Vagina (tissue), 2 donors: ENCODE data around the gene UBE2L3. TPM values are rescaled to one million over a fixed set of nuclear protein-coding genes. Genes with fewer than 3 reads are reported as not detected.

Source experiments
- DNase-seq, 2 donors: peaks; one replicate each; pipeline ENCODE4 v3.0.0-alpha.2; 2017; ENCODE audit errors: extremely low spot score in 2 of 2
- H3K27ac ChIP-seq: fragments of 200-600 bp; sonication (generic); one replicate; pipeline ENCODE4 v1.5.1; 2019
- H3K27me3 ChIP-seq: fragments of 200-600 bp; sonication (generic); one replicate; pipeline ENCODE4 v1.5.1; 2019
- H3K36me3 ChIP-seq, 2 donors: fragments of 200-600 bp; sonication (generic); one replicate each; pipeline ENCODE4 v1.5.1; 2017 to 2019
- H3K4me1 ChIP-seq: fragments of 200-600 bp; sonication (generic); one replicate; pipeline ENCODE4 v1.5.1; 2019
- H3K4me3 ChIP-seq, 2 donors: fragments of 200-600 bp; sonication (generic); 1 replicate in 1 of 2; 2 replicates in 1 of 2; pipeline ENCODE4 v1.5.1; 2016 to 2019
- H3K9me3 ChIP-seq: fragments of 200-600 bp; sonication (generic); one replicate; pipeline ENCODE4 v1.5.1; 2019
- POLR2A ChIP-seq, 2 donors: fragments of 450-650 bp; IDR thresholded peaks; one replicate each; pipeline ENCODE4 v1.6.1; 2017; ENCODE audit warnings: antibody characterized with exemption in 2 of 2, mild to moderate bottlenecking in 2 of 2, moderate library complexity in 2 of 2
- POLR2AphosphoS5 ChIP-seq, 2 donors: sonication (generic); formaldehyde crosslinking; IDR thresholded peaks; one replicate each; pipeline ENCODE4 v1.9.0; 2017; ENCODE audit warnings: antibody characterized with exemption in 2 of 2, mild to moderate bottlenecking in 2 of 2, low read depth in 1 of 2; ENCODE audit not compliant: insufficient read depth in 1 of 2
- intact Hi-C: fragments of 100-400 bp; cut with DNase I; formaldehyde crosslinking; loops from one replicate; pipeline ENCODE4 v1.15.1; 2023
- total RNA-seq: library from RNA; depleted of rRNA; stranded (reverse); fragments of >200 nt; gene quantifications from one replicate; pipeline ENCODE4 v1.2.3, GENCODE V29; 2016
- TF ChIP-seq, protein P1 (sequence below), 3 experiments: fragments of 450-650 bp in 2 of 3; fragments of 200-600 bp in 1 of 3; sonication (generic) in 1 of 3; IDR thresholded peaks; one replicate each; pipeline ENCODE4 v1.5.1; 2017 to 2019; ENCODE audit warnings: antibody characterized with exemption in 3 of 3, mild to moderate bottlenecking in 2 of 3, moderate library complexity in 2 of 3

The UBE2L3 gene
- total RNA-seq, 1 donor from 2014 or later, result 32.7 TPM

DNA sequence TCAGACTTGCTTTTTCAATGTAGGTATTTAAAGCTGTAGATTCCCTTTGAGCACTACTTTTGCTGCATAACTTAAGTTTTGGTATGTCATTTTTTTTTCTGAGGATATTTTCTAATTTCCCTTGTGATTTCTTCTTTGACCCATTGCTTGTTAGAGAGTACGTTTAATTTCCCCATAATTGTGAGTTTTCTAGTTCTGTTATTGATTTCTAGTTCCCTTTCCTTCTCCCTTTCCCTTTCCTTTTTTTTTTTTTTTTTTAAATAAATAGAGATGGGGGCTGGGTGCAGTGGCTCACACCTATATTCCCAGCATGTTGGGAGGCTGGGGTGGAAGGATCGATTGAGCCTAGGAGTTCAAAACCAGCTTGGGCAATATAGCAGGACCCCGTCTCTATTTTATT, 30.8 kb downstream of the UBE2L3 start:
- intact Hi-C loops, result no loop called here
- Histone ChIP-seq H3K4me3 (no peak overlapping the region), H3K27me3 (no peaks in the 10 kb centered on the region), H3K27ac (no peak overlapping the region), H3K36me3 (peaks cover 0 to 15% of the 10 kb centered on the region in 2 donors), H3K9me3 (no peaks in the 10 kb centered on the region), H3K4me1 (peaks cover 15% of the 10 kb centered on the region)
- DNase-seq, result no peak
- TF ChIP-seq POLR2A (IDR thresholded peaks at IDR 0.05), result no peak
- TF ChIP-seq POLR2AphosphoS5 (IDR thresholded peaks at IDR 0.05; ENCODE audit: insufficient read depth in 1 of 2, low read depth in 1 of 2), result no peak
- TF ChIP-seq, protein P1, sequence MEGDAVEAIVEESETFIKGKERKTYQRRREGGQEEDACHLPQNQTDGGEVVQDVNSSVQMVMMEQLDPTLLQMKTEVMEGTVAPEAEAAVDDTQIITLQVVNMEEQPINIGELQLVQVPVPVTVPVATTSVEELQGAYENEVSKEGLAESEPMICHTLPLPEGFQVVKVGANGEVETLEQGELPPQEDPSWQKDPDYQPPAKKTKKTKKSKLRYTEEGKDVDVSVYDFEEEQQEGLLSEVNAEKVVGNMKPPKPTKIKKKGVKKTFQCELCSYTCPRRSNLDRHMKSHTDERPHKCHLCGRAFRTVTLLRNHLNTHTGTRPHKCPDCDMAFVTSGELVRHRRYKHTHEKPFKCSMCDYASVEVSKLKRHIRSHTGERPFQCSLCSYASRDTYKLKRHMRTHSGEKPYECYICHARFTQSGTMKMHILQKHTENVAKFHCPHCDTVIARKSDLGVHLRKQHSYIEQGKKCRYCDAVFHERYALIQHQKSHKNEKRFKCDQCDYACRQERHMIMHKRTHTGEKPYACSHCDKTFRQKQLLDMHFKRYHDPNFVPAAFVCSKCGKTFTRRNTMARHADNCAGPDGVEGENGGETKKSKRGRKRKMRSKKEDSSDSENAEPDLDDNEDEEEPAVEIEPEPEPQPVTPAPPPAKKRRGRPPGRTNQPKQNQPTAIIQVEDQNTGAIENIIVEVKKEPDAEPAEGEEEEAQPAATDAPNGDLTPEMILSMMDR (IDR thresholded peaks at IDR 0.05), result no peak

DNA sequence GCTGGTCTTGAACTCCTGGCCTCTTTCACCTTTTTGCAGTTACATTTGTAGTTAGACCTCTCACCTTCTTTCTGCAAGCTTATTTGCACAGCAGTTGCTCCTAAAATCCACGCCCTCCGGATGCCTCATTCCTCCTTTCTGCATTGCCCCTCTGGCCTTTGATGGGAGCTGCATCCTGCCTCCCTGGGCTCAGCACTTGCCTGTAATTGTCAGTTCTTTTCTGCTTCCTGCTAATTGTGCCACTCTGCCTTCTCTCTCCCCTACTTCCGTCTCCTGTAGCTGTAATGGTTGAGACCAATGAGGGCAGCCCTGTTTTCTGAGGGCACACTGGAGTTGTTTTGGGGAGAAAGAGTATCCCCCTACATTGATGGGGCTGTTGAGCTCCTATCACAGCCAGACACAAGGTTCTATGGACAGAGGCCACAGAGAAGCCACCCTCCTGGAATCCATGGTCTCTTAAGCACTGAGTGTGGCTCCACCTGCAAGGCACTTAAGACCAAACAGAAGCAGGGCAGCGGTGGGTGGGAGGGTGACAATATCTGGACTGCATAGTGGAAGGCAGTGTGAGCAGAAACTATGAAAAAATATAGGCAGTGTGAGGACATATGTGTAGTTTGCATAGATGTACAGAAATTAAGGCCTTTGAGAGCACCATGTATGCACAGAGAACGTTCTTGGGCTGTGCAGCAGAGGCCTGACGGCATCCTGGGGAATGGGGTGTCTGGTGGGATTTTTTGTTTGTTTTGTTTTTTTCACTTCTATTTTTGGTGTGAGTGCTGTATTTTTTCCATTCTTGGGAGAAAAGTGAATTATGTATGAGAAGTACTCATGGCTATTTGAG, 31.8 kb downstream of the UBE2L3 start:
- Histone ChIP-seq H3K4me3 (no peak overlapping the region), H3K9me3 (no peaks in the 10 kb centered on the region), H3K4me1 (peaks cover 15% of the 10 kb centered on the region), H3K27me3 (no peaks in the 10 kb centered on the region), H3K36me3 (peaks cover 0 to 8% of the 10 kb centered on the region in 2 donors), H3K27ac (no peak overlapping the region)
- TF ChIP-seq, protein P1 (IDR thresholded peaks at IDR 0.05), result no peak
- TF ChIP-seq POLR2AphosphoS5 (IDR thresholded peaks at IDR 0.05; ENCODE audit: insufficient read depth in 1 of 2, low read depth in 1 of 2) (no peak), POLR2A (IDR thresholded peaks at IDR 0.05) (no peak)
- intact Hi-C loops, result no loop called here
- no peak for DNase-seq

DNA sequence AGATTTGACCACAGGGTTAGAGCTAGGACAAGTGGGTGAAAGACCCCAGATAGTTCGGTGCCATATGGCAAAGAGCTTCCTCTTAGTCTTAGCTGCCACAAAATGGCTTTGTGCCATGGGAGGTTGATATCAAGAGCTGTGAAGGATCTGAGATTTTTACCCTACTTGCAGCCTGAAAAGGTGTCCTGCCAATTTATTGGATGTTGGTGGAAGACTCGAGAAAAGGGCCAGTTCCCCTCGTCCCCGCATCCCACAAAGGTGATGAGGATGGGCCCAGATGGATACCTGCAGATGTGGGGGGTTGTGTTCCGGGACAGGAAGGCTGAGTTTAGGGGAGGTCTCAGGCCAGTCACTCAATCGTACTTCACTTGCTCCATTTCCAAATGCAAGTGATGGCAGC, 35.1 kb downstream of the UBE2L3 start:
- no peaks in the 10 kb centered on the region for H3K27me3 ChIP-seq
- TF ChIP-seq, protein P1 (IDR thresholded peaks at IDR 0.05), result no peak
- no peak for TF ChIP-seq POLR2A (IDR thresholded peaks at IDR 0.05)
- TF ChIP-seq POLR2AphosphoS5 (IDR thresholded peaks at IDR 0.05; ENCODE audit: insufficient read depth in 1 of 2, low read depth in 1 of 2), result no peak
- intact Hi-C loops, result no loop called here
- H3K4me3 ChIP-seq, result no peak overlapping the region
- H3K4me1 ChIP-seq, result peaks cover 20% of the 10 kb centered on the region
- H3K36me3 ChIP-seq, result no peaks in the 10 kb centered on the region
- H3K27ac ChIP-seq, result no peak overlapping the region
- H3K9me3 ChIP-seq, result no peaks in the 10 kb centered on the region
- no peak for DNase-seq

DNA sequence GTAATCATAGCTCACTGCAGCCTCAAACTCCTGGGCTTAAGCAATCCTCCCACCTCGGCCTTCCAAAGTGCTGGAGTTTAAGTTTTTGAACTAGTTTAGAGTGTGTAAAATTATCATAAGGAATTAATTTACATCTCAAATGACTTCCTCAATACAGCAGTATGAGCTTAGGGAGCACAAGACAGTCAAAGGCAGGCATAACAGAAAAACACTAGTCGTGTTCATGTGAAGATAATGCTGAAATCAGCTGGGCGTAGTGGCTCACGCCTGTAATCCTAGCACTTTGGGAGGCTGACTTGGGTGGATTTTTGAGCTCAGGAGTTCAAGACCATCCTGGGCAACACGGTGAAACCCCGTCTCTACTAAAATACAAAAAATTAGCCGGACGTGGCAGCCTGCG, 36.5 kb downstream of the UBE2L3 start:
- TF ChIP-seq, protein P1 (IDR thresholded peaks at IDR 0.05), result no peak
- TF ChIP-seq POLR2A (IDR thresholded peaks at IDR 0.05) (no peak), POLR2AphosphoS5 (IDR thresholded peaks at IDR 0.05; ENCODE audit: insufficient read depth in 1 of 2, low read depth in 1 of 2) (no peak)
- DNase-seq, result no peak
- H3K27ac ChIP-seq, result no peak overlapping the region
- no peak overlapping the region for H3K4me3 ChIP-seq
- H3K4me1 ChIP-seq, result peaks cover 17% of the 10 kb centered on the region
- intact Hi-C loops, result no loop called here
- H3K9me3 ChIP-seq, result no peaks in the 10 kb centered on the region
- H3K27me3 ChIP-seq, result no peaks in the 10 kb centered on the region
- no peaks in the 10 kb centered on the region for H3K36me3 ChIP-seq

DNA sequence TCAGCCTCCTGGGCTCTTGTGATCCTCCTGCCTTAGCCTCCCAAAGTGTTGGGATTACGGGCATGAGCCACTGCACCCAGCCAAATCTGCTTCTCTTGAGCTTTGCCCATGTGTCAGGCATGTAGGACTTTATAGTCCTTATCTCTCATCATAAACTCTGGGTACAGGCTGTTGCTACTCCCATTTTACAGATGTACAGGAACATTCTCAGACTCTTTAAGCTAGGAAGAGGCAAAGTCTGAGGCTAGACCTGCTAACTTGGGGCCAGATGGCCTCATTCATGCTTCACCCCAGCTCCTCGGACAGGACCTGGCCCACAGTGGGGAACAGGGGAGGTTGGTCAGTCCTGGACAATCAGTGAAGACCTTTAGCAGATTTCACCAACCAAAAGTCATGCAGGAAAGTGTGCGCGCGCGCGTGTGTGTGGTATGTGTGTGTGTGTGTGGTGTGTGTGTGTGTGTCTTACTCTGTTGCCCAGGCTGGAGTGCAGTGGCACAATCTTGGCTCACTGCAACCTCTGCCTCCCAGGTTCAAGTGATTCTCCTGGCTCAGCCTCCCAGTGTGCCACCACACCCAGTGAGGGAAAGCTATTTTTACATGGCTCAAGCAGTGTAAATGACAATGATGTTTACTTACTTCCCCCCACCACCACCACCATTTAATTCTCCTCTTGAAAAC, 38.5 kb downstream of the UBE2L3 start:
- intact Hi-C loops, result no loop called here
- Histone ChIP-seq H3K9me3 (no peaks in the 10 kb centered on the region), H3K36me3 (peaks cover 0 to 4% of the 10 kb centered on the region in 2 donors), H3K4me1 (peaks cover 10% of the 10 kb centered on the region), H3K27ac (no peak overlapping the region), H3K4me3 (no peak overlapping the region), H3K27me3 (no peaks in the 10 kb centered on the region)
- DNase-seq, result no peak
- TF ChIP-seq POLR2AphosphoS5 (IDR thresholded peaks at IDR 0.05; ENCODE audit: insufficient read depth in 1 of 2, low read depth in 1 of 2), result no peak
- TF ChIP-seq, protein P1 (IDR thresholded peaks at IDR 0.05), result no peak
- TF ChIP-seq POLR2A (IDR thresholded peaks at IDR 0.05), result no peak
